Smooth muscle cell (in vitro differentiated cells): ENCODE measurements around the gene CDCA5. TPM values are rescaled to one million over a fixed set of nuclear protein-coding genes. Genes with fewer than 3 reads are reported as not detected.
A peak's percentile ranks its signal among the peaks of the same experiment; 100 is the strongest.

Source experiments
- DNase-seq: peaks from one replicate; lab custom pipeline; 2025; ENCODE audit not compliant: unreplicated experiment; lab: John Stamatoyannopoulos, UW
- H2AFZ ChIP-seq: fragments of 200-600 bp; sonication (generic); 2 replicates; pipeline ENCODE4 v1.6.0; 2016; ENCODE audit warnings: antibody characterized with exemption, low read depth, mild to moderate bottlenecking
- H3F3A ChIP-seq: fragments of 200-600 bp; sonication (generic); 2 replicates; pipeline ENCODE4 v1.6.0; 2017; ENCODE audit warnings: antibody characterized with exemption, low read depth
- H3K27ac ChIP-seq: fragments of 200-600 bp; sonication (generic); 2 replicates; pipeline ENCODE4 v1.5.1; 2016; ENCODE audit warnings: low read depth, mild to moderate bottlenecking
- H3K27me3 ChIP-seq: fragments of 200-600 bp; sonication (generic); 2 replicates; pipeline ENCODE4 v1.6.1; 2016; ENCODE audit warnings: low read depth, mild to moderate bottlenecking
- H3K36me3 ChIP-seq: fragments of 200-600 bp; sonication (generic); 2 replicates; pipeline ENCODE4 v1.5.1; 2016; ENCODE audit warnings: low read depth
- H3K4me1 ChIP-seq: fragments of 200-600 bp; sonication (generic); 2 replicates; pipeline ENCODE4 v1.5.1; 2016; ENCODE audit warnings: low read depth
- H3K4me2 ChIP-seq: fragments of 200-600 bp; sonication (generic); 2 replicates; pipeline ENCODE4 v1.6.0; 2016; ENCODE audit warnings: mild to moderate bottlenecking
- H3K4me3 ChIP-seq: fragments of 200-600 bp; sonication (generic); 2 replicates; pipeline ENCODE4 v1.5.1; 2016; ENCODE audit warnings: mild to moderate bottlenecking
- H3K79me2 ChIP-seq: fragments of 200-600 bp; sonication (generic); 2 replicates; pipeline ENCODE4 v1.6.0; 2016; ENCODE audit warnings: low read depth, mild to moderate bottlenecking
- H3K9ac ChIP-seq: fragments of 200-600 bp; sonication (generic); 2 replicates; pipeline ENCODE4 v1.6.0; 2016; ENCODE audit warnings: low read depth
- H3K9me3 ChIP-seq: fragments of 200-600 bp; sonication (generic); replicated peaks from 2 replicates; pipeline ENCODE4 v1.5.1; 2016; ENCODE audit warnings: low read depth
- H4K20me1 ChIP-seq: fragments of 200-600 bp; sonication (generic); 2 replicates; pipeline ENCODE4 v1.6.0; 2016; ENCODE audit warnings: low read depth
- CTCF ChIP-seq: fragments of 200-600 bp; sonication (generic); IDR thresholded peaks from 2 replicates; pipeline ENCODE4 v1.5.1; 2017; ENCODE audit warnings: borderline replicate concordance, mild to moderate bottlenecking, antibody characterized with exemption; ENCODE audit not compliant: insufficient read depth, poor library complexity, severe bottlenecking
- WGBS: methylation state at CpG from one replicate; pipeline ENCODE4 v1.1.7; 2016; ENCODE audit warnings: low lambda C conversion rate; 5-methylcytosine and 5-hydroxymethylcytosine counted together
- polyA plus RNA-seq: library from polyadenylated mRNA; unstranded; fragments of >200 nt; fragmentation: Nextera tagmentation; extraction: Ambion mirVana; gene quantifications from 2 replicates; pipeline ENCODE4 v1.2.1, GENCODE V29; 2016
- total RNA-seq: library from RNA; depleted of rRNA; stranded (reverse); fragments of >200 nt; gene quantifications from 2 replicates; pipeline ENCODE4 v1.2.3, GENCODE V29; 2014

The CDCA5 gene
- total and polyA plus RNA-seq, 2 experiments from 2014 or later, result 8.0 to 11.2 TPM

- no peaks in the 10 kb centered on the region for H3K9me3 ChIP-seq
- no peak for TF ChIP-seq CTCF
- no peak overlapping the region for H3K27ac ChIP-seq
- no peaks in the 10 kb centered on the region for H3K36me3 ChIP-seq
- H3K79me2 ChIP-seq, result peaks cover 25% of the 10 kb centered on the region
- no peak for DNase-seq
- 97% methylated on average over 11 of the region's 11 CpGs for WGBS
- H3F3A ChIP-seq, result no peaks in the 10 kb centered on the region
- H3K4me1 ChIP-seq, result peaks cover 11% of the 10 kb centered on the region
- no peak overlapping the region for H3K9ac ChIP-seq
- H3K4me2 ChIP-seq, result no peak overlapping the region
- no peak overlapping the region for H3K4me3 ChIP-seq
- no peak overlapping the region for H2AFZ ChIP-seq
- H4K20me1 ChIP-seq, result no peaks in the 10 kb centered on the region
- H3K27me3 ChIP-seq, result no peaks in the 10 kb centered on the region
Measured at GRCh38 chr11:65087216-65087615, 3.4 kb upstream of the CDCA5 start.

GRCh38 chr11:65086809-65087208, 3.0 kb upstream of the CDCA5 start:
- Histone ChIP-seq H3K4me2 (no peak overlapping the region), H3K79me2 (peaks cover 28% of the 10 kb centered on the region), H4K20me1 (no peaks in the 10 kb centered on the region), H3F3A (no peaks in the 10 kb centered on the region), H2AFZ (no peak overlapping the region), H3K27me3 (no peaks in the 10 kb centered on the region), H3K27ac (no peak overlapping the region), H3K9ac (no peak overlapping the region), H3K9me3 (no peaks in the 10 kb centered on the region), H3K36me3 (no peaks in the 10 kb centered on the region), H3K4me1 (peaks cover 11% of the 10 kb centered on the region), H3K4me3 (no peak overlapping the region)
- TF ChIP-seq CTCF, result no peak
- 96% methylated on average over 9 of the region's 9 CpGs for WGBS
- DNase-seq, result no peak

- no peak for TF ChIP-seq CTCF
- Histone ChIP-seq H3K9ac (no peak overlapping the region), H3K9me3 (no peaks in the 10 kb centered on the region), H3K4me2 (peak overlapping the region; percentile 96), H3F3A (no peaks in the 10 kb centered on the region), H3K79me2 (peaks cover 28% of the 10 kb centered on the region), H3K27ac (peak overlapping the region; percentile 92), H3K27me3 (no peaks in the 10 kb centered on the region), H4K20me1 (no peaks in the 10 kb centered on the region), H3K4me3 (no peak overlapping the region), H3K36me3 (no peaks in the 10 kb centered on the region), H2AFZ (no peak overlapping the region), H3K4me1 (peaks cover 11% of the 10 kb centered on the region)
- 98% methylated on average over 4 of the region's 4 CpGs for WGBS
- no peak for DNase-seq
Measured at GRCh38 chr11:65085446-65085845, 1.6 kb upstream of the CDCA5 start.

- H3K4me3 ChIP-seq, result peak overlapping the region; percentile 81
- no peaks in the 10 kb centered on the region for H3K27me3 ChIP-seq
- H3K36me3 ChIP-seq, result no peaks in the 10 kb centered on the region
- DNase-seq, result no peak
- H2AFZ ChIP-seq, result no peak overlapping the region
- H4K20me1 ChIP-seq, result no peaks in the 10 kb centered on the region
- peaks cover 11% of the 10 kb centered on the region for H3K4me1 ChIP-seq
- no peaks in the 10 kb centered on the region for H3K9me3 ChIP-seq
- TF ChIP-seq CTCF, result no peak
- peaks cover 28% of the 10 kb centered on the region for H3K79me2 ChIP-seq
- no peaks in the 10 kb centered on the region for H3F3A ChIP-seq
- peak overlapping the region; percentile 96 for H3K4me2 ChIP-seq
- H3K9ac ChIP-seq, result peak overlapping the region; percentile 94
- peak overlapping the region; percentile 92 for H3K27ac ChIP-seq
- whole genome bisulfite sequencing, result 55% methylated on average over 23 of the region's 23 CpGs
Measured at GRCh38 chr11:65084598-65085375, 947 bp upstream of the CDCA5 start.
